ENCODE measurements around the gene CAMKK2.

DNA sequence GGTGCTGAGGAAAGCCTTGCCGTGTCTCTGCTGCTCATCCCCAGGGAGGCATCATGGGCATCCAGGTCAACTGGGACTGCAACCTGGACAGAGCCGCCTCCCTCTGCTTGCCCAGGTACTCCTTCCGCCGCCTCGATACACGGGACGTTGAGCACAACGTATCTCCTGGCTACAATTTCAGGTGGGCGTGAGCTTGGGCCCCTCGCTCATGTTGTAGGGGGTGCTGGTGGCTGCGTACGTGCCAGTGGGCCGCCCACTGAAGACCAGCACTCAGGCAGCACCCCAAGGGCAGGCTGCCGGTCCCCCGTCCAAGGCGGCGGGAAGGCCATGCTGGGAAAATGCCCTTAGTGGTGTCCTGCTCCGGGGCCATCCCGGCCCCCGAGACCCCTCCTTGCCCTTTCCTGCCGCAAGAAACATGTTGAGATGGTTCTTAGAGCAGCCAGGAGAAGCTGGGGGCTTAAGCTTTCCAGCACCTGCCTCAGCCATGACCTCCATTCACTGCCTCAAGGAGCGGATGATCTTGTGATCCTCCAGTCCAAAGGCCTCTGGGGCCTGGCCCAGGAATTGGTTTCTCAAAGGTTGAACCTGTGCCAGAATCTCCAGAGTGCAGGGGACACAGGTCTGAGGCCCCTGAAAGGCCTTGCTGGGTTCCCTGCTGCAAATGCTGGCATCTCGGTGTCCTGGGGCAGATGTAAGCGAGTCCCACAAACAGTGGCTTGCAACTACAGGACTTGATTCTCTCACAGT, 67.4 kb downstream of the CAMKK2 start:
- no peak for TF ChIP-seq EZH2 (IDR thresholded peaks at IDR 0.05; ENCODE audit: borderline replicate concordance, low read length)
- TF ChIP-seq, protein P1, sequence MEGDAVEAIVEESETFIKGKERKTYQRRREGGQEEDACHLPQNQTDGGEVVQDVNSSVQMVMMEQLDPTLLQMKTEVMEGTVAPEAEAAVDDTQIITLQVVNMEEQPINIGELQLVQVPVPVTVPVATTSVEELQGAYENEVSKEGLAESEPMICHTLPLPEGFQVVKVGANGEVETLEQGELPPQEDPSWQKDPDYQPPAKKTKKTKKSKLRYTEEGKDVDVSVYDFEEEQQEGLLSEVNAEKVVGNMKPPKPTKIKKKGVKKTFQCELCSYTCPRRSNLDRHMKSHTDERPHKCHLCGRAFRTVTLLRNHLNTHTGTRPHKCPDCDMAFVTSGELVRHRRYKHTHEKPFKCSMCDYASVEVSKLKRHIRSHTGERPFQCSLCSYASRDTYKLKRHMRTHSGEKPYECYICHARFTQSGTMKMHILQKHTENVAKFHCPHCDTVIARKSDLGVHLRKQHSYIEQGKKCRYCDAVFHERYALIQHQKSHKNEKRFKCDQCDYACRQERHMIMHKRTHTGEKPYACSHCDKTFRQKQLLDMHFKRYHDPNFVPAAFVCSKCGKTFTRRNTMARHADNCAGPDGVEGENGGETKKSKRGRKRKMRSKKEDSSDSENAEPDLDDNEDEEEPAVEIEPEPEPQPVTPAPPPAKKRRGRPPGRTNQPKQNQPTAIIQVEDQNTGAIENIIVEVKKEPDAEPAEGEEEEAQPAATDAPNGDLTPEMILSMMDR (IDR thresholded peaks at IDR 0.05; ENCODE audit: low read length) = no peak
